GOT3 (cell line): ENCODE data around the gene H2AZ2.
A peak's percentile ranks its signal among the peaks of the same experiment; 100 is the strongest.
"Not testable (repeated sequence)": the region's sequence is repeated elsewhere in the genome, so short reads cannot be mapped to it uniquely, and the experiment has no call there.

Experiments
- DNase-seq: peaks from one replicate; lab custom pipeline; 2025; ENCODE audit warnings: mixed read lengths; lab: John Stamatoyannopoulos, UW

The H2AZ2 gene

GRCh38 chr7:44814919-44815318 lies 33.0 kb downstream of the H2AZ2 start:
- no peak for DNase-seq

- DNase-seq = no peak
Measured at GRCh38 chr7:44811571-44811970, 36.3 kb downstream of the H2AZ2 start.

- no peak for DNase-seq
Measured at GRCh38 chr7:44811093-44811492, 36.8 kb downstream of the H2AZ2 start.

GRCh38 chr7:44808914-44809393 lies 38.9 kb downstream of the H2AZ2 start:
- DNase-seq = no peak

- DNase-seq = no peak
Measured at GRCh38 chr7:44805950-44806349, 41.9 kb downstream of the H2AZ2 start.

GRCh38 chr7:44803828-44804519 lies 43.9 kb downstream of the H2AZ2 start:
- not testable (repeated sequence) for DNase-seq

GRCh38 chr7:44802418-44803025 lies 45.4 kb downstream of the H2AZ2 start:
- no peak for DNase-seq

GRCh38 chr7:44801890-44802289 lies 46.0 kb downstream of the H2AZ2 start:
- DNase-seq = no peak

GRCh38 chr7:44799939-44800338 lies 47.9 kb downstream of the H2AZ2 start:
- DNase-seq = no peak

GRCh38 chr7:44798649-44799305 lies 49.1 kb downstream of the H2AZ2 start:
- DNase-seq = no peak

- peak; percentile 53 for DNase-seq
Measured at GRCh38 chr7:44797329-44798258, 50.3 kb downstream of the H2AZ2 start.

- DNase-seq = peak; percentile 99
Measured at GRCh38 chr7:44796504-44797328, 51.2 kb downstream of the H2AZ2 start, which contains the start of gene PPIA. PPIA (plus strand) TSS chr7:44796681; CDS start chr7:44796725, 44 bp downstream.

GRCh38 chr7:44796034-44796503 lies 51.8 kb downstream of the H2AZ2 start:
- DNase-seq = no peak

- no peak for DNase-seq
Measured at GRCh38 chr7:44794331-44794730, 53.6 kb downstream of the H2AZ2 start.

GRCh38 chr7:44793919-44794318 lies 54.0 kb downstream of the H2AZ2 start:
- DNase-seq = no peak

- DNase-seq = no peak
Measured at GRCh38 chr7:44791278-44792219, 56.3 kb downstream of the H2AZ2 start.

GRCh38 chr7:44789990-44790389 lies 57.9 kb downstream of the H2AZ2 start:
- no peak for DNase-seq

- DNase-seq = no peak
Measured at GRCh38 chr7:44787762-44788161, 60.1 kb downstream of the H2AZ2 start.

GRCh38 chr7:44787041-44787440 lies 60.8 kb downstream of the H2AZ2 start:
- DNase-seq = no peak

- DNase-seq = not testable (repeated sequence)
Measured at GRCh38 chr7:44785218-44785617, 62.7 kb downstream of the H2AZ2 start.
